Activated CD4-positive, alpha-beta T cell treated with anti-CD3 and anti-CD28 coated beads, Interleukin-2, amount 10 ng/mL, durations not matched to agents 7 days and 5 days (primary cell): Measurements from ENCODE around the gene RASGRP2. TPM values are rescaled to one million over a fixed set of nuclear protein-coding genes. Genes with fewer than 3 reads are reported as not detected.

Experiments
- CTCF ChIA-PET: fragments of 350-600 bp; sonication (Branson Sonifier 250); formaldehyde crosslinking; loops from one replicate; lab custom pipeline; 2021; ENCODE audit warnings: antibody characterized with exemption; lab: Charles Lee
- POLR2A ChIA-PET: fragments of 350-600 bp; sonication (Branson Sonifier 250); formaldehyde crosslinking; loops from one replicate; lab custom pipeline; 2021; ENCODE audit warnings: antibody characterized with exemption; lab: Charles Lee
- DNase-seq: peaks from one replicate; pipeline ENCODE4 v3.0.0-alpha.2; 2020
- H3K27ac Mint-ChIP-seq: one replicate; pipeline ENCODE4 v1.8.0; 2021; ENCODE audit warnings: mild to moderate bottlenecking, moderate library complexity, mixed read lengths
- H3K27me3 Mint-ChIP-seq: one replicate; pipeline ENCODE4 v1.8.0; 2021; ENCODE audit warnings: mixed read lengths
- H3K36me3 Mint-ChIP-seq: one replicate; pipeline ENCODE4 v1.8.0; 2021; ENCODE audit warnings: low read depth, mixed read lengths
- H3K4me1 Mint-ChIP-seq: one replicate; pipeline ENCODE4 v1.8.0; 2021; ENCODE audit warnings: mixed read lengths
- H3K4me3 Mint-ChIP-seq: one replicate; pipeline ENCODE4 v1.8.0; 2021; ENCODE audit warnings: mild to moderate bottlenecking, moderate library complexity, mixed read lengths
- H3K9me3 Mint-ChIP-seq: one replicate; pipeline ENCODE4 v1.8.0; 2021; ENCODE audit warnings: mixed read lengths
- total RNA-seq, 2 experiments: library from RNA; stranded (reverse); gene quantifications; one replicate each; pipeline ENCODE4 v1.2.3, GENCODE V29; 2021

The RASGRP2 gene
- total RNA-seq, 2 experiments from 2014 or later = 293 to 300 TPM

DNA sequence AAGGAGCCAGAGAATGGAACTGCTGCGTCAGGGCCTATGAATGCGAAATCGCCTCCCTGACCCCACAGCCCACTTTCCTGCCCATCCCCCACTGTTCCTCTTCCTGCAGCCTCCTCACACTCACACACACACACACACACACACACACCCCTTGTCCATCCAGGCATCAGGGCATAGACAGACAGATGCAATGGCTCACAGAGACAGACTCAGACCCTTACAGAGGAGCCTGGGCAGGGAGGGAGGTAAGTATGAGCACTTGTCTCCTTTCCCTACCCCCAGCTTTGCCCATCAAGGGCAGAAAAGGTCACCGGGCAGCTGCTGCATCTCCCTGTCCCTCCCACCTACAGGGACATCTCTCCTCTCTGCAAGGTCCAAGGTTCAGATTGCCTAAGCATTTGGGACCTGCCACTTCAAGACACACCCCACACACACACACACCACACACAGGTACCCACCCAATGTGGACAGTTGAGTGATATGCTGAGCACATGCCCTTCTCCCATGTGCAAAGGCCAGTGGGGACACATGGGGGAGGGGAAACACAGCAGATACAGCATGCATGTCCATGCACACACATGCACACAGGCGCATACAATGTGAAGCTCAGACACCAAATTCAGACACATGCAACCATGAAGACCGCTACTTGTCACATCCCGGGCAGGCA, 18.9 kb downstream of the RASGRP2 start:
- H3K9me3 Mint-ChIP-seq = no peaks in the 10 kb centered on the region
- peak overlapping the region; percentile 32 for H3K27ac Mint-ChIP-seq
- ChIA-PET POLR2A (no interaction called here), CTCF (no interaction called here)
- peaks cover 20% of the 10 kb centered on the region for H3K27me3 Mint-ChIP-seq
- H3K4me1 Mint-ChIP-seq = peaks cover 15% of the 10 kb centered on the region
- H3K36me3 Mint-ChIP-seq = peaks cover 21% of the 10 kb centered on the region
- peak overlapping the region; percentile 20 for H3K4me3 Mint-ChIP-seq
- no peak for DNase-seq

DNA sequence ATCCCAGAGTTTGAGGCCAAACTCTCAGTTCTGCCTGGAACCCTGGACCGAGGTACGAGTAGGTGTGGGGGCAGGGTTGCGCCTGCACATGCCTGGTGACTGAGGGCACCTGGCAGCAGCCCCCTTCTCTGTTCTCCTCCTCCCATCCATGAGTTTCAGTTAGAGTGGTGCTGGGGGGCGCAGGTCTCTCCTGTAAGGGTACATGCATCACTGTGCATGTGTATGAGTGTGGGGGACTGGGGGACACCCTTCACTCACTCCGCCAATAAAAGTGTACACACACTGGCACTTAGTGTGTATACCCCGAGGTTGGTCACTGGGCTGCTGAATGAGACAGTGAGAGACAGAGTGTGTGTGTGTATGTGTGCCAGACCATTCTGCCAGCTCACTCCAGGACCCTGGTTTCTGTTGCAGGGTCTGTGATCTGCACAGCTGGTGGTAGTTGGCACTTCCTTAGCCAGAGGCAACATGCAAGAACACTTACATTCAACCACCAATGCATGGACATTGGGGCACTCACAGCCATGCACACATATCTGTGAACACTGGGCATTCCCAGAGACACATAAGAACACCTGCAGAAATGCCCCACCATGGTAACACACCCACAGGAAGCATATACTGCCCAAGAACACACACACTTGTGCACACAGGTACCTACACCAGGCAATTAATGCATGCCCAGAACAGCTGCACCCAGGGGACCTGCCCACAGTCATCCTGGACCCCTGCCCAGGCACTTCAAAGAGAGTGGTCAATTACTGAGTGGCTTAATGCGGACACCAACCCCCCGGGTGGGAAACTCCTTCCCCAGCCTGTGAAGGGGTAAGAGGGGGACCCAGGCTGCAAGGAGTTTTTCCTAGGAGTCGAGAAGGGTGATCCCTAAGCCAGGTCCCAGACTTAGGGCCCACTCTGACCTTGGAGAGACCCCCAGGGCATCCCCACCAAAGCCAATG, 19.8 kb downstream of the RASGRP2 start:
- CTCF ChIA-PET = interaction anchor here (0.6 kb wide), 1 partner anchor 51 kb away, joined by 3 read pairs; no protein-coding TSS in a partner anchor
- H3K27ac Mint-ChIP-seq = peak overlapping the region; percentile 25
- no peak for DNase-seq
- H3K9me3 Mint-ChIP-seq = no peaks in the 10 kb centered on the region
- H3K4me1 Mint-ChIP-seq = peaks cover 15% of the 10 kb centered on the region
- H3K36me3 Mint-ChIP-seq = peaks cover 16% of the 10 kb centered on the region
- peaks cover 28% of the 10 kb centered on the region for H3K27me3 Mint-ChIP-seq
- peak overlapping the region; percentile 58 for H3K4me3 Mint-ChIP-seq
- POLR2A ChIA-PET = no interaction called here

DNA sequence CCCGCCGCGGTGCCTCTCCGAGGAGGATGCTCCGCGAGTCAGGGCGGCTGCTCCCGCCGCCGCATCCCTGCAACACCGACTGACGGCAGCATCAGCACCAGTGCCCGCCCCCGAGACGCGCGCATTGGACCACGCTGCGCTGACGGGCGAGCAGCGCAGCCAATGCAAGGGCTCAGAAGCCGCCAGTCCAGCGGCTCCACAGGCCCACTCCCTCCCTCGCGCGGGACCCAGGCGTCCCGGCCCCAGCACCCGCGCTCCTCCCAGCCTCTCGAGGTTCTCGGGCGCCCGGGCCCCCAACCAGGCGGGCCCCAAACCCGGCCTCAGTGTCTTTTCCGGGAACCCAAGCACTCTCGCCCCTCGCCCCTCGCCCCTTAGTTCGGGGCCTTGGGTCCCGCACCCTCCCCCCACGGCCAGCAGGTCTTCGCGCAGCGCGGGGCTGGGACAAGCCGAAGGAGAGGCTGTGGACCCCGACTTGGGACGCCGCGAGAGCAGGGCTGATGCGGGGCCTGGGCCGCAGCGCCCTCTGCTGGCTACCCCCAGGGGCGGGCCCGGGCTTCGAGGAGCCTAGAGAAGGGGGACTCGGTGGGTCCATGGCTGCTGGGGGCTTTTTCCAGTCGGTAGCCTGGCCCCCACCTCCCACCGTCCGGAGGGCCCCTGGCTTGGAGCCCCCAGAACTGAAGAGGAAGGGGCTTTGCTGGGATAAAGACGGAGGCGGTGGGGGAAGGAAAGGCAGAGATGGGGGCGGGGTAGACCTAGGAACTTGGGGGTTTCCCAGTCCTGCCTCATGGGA, 20.6 kb downstream of the RASGRP2 start, which contains the start of gene NRXN2:
Gene NRXN2 (minus strand): TSS at position 81 of the 790 bp plus-strand sequence. CDS start 9,498 bp downstream, outside the sequence.
- H3K4me1 Mint-ChIP-seq = peaks cover 15% of the 10 kb centered on the region
- H3K27ac Mint-ChIP-seq = peak within 1 kb of the TSS; percentile 25
- peak; percentile 88 for DNase-seq
- peaks cover 30% of the 10 kb centered on the region for H3K27me3 Mint-ChIP-seq
- H3K4me3 Mint-ChIP-seq = peak within 1 kb of the TSS; percentile 58
- H3K9me3 Mint-ChIP-seq = no peaks in the 10 kb centered on the region
- CTCF ChIA-PET = interaction anchor here (0.6 to 1.1 kb wide), 2 partner anchors 52 to 290 kb away, joined by 3 to 4 read pairs; no protein-coding TSS in a partner anchor
- peaks cover 10% of the 10 kb centered on the region for H3K36me3 Mint-ChIP-seq
- POLR2A ChIA-PET = no interaction called here

DNA sequence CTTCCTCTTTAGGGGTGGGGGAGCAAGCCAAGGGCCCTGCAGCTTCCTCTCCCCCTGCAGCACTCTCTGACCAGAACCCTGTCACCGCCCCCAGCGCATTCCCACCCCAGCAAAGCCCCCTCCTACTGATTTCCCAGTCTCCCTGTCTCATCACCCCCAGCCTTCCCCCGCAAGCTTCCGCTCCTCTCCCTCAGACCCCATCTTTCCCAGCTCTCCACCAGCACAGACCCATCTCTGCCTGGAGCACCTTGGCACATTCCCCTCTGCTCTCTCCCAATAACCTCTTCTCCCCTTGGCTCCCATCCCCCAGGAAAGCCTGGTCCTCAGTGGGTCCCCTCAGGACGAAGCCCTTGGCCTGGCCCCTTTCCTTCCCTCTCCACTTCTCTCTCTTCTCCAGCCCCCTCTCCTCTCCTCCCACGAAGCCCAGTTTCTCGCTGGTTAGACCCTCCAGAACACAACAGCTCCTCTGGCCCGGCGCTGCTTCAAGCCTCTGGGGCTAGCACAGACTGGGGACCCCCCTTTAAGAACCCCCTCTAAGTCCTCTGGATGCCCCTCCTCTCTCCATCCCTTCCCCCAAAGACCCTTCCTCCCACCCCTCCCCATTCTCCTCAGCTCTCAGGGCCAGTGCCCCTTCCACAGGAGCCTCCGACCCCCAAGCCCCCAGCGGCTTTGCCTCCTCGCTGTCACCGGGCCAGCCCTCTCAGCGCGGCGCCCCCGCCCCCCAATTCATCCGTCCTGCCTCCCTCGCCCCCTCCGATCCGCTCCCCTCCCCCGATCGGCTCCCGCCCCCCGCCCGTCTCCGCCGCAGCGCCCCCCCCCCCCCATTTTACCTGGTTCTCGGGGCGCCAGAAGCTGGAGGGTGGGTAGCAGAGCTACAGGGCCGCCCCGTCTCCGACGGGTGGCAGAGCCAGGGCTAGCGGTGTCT, 21.5 kb downstream of the RASGRP2 start:
- peaks cover 2% of the 10 kb centered on the region for H3K36me3 Mint-ChIP-seq
- ChIA-PET POLR2A (no interaction called here), CTCF (interaction anchor here (0.6 to 1.3 kb wide), 4 partner anchors 17 to 1136 kb away, joined by 3 to 4 read pairs (median 3); partner anchors contain the start of gene CFL1)
- H3K4me3 Mint-ChIP-seq = no peak overlapping the region
- H3K27me3 Mint-ChIP-seq = peaks cover 38% of the 10 kb centered on the region
- H3K27ac Mint-ChIP-seq = peak overlapping the region; percentile 11
- H3K9me3 Mint-ChIP-seq = no peaks in the 10 kb centered on the region
- H3K4me1 Mint-ChIP-seq = peaks cover 15% of the 10 kb centered on the region
- DNase-seq = no peak

DNA sequence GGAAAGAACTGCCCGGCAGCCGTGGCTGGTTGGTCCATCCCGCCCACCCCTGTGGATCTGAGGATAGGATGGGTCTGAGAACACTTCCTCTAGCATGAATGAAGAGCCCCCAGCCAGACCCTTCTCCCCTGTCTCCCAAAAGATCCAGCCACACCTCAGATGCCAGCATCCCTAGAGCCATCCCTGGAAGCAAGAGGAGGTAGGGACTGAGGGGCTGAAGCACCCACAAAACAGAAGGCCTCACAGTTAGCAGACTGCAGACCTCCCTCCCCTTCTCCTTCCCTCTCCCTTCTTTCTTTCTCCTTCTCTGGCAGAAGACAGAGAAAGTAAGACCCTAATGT, 22.6 kb downstream of the RASGRP2 start:
- no peaks in the 10 kb centered on the region for H3K36me3 Mint-ChIP-seq
- H3K27ac Mint-ChIP-seq = no peak overlapping the region
- CTCF ChIA-PET = interaction anchor here (1.0 to 1.3 kb wide), 2 partner anchors 43 to 272 kb away, joined by 3 read pairs; no protein-coding TSS in a partner anchor
- POLR2A ChIA-PET = no interaction called here
- peaks cover 47% of the 10 kb centered on the region for H3K27me3 Mint-ChIP-seq
- no peaks in the 10 kb centered on the region for H3K9me3 Mint-ChIP-seq
- no peak for DNase-seq
- no peak overlapping the region for H3K4me3 Mint-ChIP-seq
- peaks cover 15% of the 10 kb centered on the region for H3K4me1 Mint-ChIP-seq

DNA sequence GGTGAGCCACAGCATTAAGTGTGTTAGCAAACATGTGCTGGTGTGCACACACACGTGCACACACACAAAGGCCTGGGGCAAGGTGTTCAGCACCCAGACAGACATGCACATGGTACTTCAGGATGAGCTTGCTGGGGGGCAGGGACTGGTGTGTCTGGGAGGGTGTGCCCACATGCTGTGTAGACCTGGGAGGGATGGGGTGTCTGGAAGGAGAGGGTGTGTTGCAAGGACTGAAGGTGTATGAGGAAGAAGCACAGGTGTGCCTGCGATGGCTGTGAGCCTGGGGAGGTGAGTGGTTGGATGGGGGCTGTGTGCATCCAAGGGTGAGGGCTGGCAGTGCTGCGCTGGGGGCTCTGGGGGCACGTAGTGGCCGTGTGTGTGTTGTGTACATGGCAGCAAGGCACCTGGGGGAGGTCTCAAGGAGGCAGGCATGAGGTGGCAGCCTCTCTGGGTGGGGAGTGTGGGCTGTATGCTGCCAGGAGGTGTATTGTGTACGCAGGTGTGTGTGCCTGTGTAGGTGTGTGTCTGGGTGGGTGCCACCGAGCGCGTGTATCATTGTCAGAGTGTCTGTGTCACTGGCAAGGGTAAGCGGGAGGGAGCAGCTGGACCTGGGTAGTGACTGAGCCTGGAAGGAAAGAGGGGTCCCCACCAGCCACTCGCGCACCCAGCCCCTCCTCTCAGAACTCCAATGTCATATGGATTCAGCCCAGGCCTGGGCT, 23.1 kb downstream of the RASGRP2 start:
- H3K9me3 Mint-ChIP-seq = no peaks in the 10 kb centered on the region
- peaks cover 52% of the 10 kb centered on the region for H3K27me3 Mint-ChIP-seq
- no peak for DNase-seq
- peaks cover 15% of the 10 kb centered on the region for H3K4me1 Mint-ChIP-seq
- H3K4me3 Mint-ChIP-seq = no peak overlapping the region
- POLR2A ChIA-PET = no interaction called here
- H3K27ac Mint-ChIP-seq = peak overlapping the region; percentile 28
- CTCF ChIA-PET = interaction anchor here (1.0 to 1.9 kb wide), 3 partner anchors 17 to 73 kb away, joined by 3 to 5 read pairs (median 3); no protein-coding TSS in a partner anchor
- H3K36me3 Mint-ChIP-seq = no peaks in the 10 kb centered on the region

DNA sequence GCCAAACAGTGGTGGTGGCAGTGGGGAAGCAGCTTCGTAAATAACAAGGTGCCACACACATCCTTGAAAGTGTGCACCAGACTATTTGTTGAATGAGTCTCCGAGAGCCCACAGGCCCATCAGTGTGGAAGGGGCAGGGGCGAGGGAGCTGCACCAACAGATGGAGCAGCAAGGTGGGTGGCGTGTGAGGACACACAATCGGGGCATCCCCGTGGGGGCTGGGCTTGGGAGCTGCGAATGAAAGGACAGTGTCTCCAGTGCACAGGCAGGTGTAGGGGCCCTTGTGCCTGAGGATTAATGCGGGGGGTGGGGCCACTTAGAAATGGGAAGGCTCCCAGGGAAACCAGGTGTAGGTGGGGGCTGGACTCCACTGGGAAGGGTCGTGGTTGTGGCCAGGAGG, 23.8 kb downstream of the RASGRP2 start:
- no peak overlapping the region for H3K27ac Mint-ChIP-seq
- H3K4me1 Mint-ChIP-seq = peaks cover 12% of the 10 kb centered on the region
- peaks cover 57% of the 10 kb centered on the region for H3K27me3 Mint-ChIP-seq
- no peaks in the 10 kb centered on the region for H3K9me3 Mint-ChIP-seq
- no peak overlapping the region for H3K4me3 Mint-ChIP-seq
- no peaks in the 10 kb centered on the region for H3K36me3 Mint-ChIP-seq
- DNase-seq = no peak
- POLR2A ChIA-PET = no interaction called here
- CTCF ChIA-PET = interaction anchor here (1.0 to 1.9 kb wide), 3 partner anchors 16 to 72 kb away, joined by 3 to 7 read pairs (median 5); no protein-coding TSS in a partner anchor

DNA sequence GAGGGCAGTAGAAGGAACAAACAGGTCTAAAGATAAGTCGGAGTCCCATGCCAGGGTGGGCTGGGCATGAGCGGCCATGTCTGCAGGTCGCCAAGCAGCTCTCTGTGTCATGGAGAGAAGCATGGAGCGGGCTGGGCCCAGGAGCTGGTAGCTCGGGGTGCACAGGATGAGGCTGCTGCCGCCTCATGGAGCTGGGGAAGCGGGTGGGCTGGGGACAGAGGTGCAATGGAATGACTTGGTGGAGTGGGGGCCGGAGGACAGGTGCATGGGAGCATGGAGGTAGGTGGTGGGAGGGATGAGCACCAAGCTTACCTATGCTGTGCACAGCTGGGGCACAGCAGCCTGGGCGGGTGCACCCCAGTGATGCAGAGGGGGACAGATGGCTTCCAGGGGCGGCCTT, 24.5 kb downstream of the RASGRP2 start:
- Mint-ChIP-seq H3K27me3 (peaks cover 64% of the 10 kb centered on the region), H3K27ac (no peak overlapping the region), H3K9me3 (no peaks in the 10 kb centered on the region), H3K4me3 (no peak overlapping the region), H3K4me1 (peaks cover 10% of the 10 kb centered on the region), H3K36me3 (no peaks in the 10 kb centered on the region)
- POLR2A ChIA-PET = no interaction called here
- CTCF ChIA-PET = interaction anchor here (1.0 to 1.9 kb wide), 3 partner anchors 9 to 30 kb away, joined by 3 to 7 read pairs (median 5); no protein-coding TSS in a partner anchor
- no peak for DNase-seq

DNA sequence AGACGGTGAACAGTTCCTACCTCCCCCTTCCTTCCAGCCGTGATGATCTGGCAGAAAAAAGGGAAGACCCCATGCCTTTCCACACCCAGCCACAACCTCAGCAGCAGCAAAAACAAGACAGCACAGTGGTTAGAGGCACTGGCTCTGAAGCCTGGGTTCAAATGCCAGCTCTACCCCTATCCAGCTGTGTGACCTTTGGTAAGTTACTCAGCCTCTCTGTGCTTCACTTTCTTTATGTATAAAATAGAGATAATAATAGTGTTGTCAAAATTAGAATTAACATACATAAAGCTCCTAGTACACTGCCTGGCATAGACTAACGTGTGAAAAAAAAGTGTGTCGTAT, 25.2 kb downstream of the RASGRP2 start:
- DNase-seq = no peak
- Mint-ChIP-seq H3K27ac (no peak overlapping the region), H3K27me3 (peaks cover 71% of the 10 kb centered on the region), H3K9me3 (no peaks in the 10 kb centered on the region), H3K36me3 (no peaks in the 10 kb centered on the region), H3K4me3 (no peak overlapping the region), H3K4me1 (peaks cover 4% of the 10 kb centered on the region)
- ChIA-PET CTCF (interaction anchor here (1.0 to 1.9 kb wide), 4 partner anchors 9 to 244 kb away, joined by 3 to 7 read pairs (median 4); no protein-coding TSS in a partner anchor), POLR2A (no interaction called here)

DNA sequence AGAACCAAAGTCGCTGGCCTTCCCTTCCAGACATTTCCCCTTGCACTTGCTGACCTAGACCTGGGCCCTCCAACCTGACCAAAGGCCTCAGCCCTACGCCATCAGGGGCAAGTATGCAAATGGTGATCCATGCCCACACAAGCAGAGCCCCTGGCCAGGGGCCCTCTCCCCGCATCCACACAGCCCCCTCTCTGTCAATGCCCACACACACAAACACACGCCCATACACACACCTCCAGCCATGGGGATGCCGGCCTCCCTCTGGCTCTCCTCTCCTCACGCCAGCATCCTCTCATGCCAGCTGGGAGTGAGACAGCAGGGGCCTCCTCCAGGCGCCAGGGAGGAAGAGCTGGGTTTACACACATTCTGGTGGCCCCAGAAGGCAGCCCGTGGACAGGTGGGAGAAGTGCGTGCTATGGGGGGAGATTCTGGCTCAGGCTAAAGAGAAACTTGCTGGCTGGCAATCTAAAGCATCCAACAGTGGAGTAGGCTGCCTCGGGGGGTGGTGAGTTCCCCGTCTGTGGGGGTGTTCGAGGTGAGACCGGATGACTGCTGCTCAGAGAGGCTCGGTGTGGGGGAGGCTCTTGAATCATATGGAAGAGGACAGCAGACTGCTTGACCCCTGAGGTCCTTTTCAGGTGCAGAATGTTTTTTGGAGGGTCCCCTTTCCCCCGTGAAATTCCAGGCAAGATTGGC, 25.7 kb downstream of the RASGRP2 start:
- CTCF ChIA-PET = interaction anchor here (1.0 to 2.0 kb wide), 3 partner anchors 29 to 244 kb away, joined by 3 to 7 read pairs (median 6); no protein-coding TSS in a partner anchor
- Mint-ChIP-seq H3K9me3 (no peaks in the 10 kb centered on the region), H3K27me3 (peaks cover 71% of the 10 kb centered on the region), H3K4me1 (peaks cover 2% of the 10 kb centered on the region), H3K4me3 (no peak overlapping the region), H3K27ac (no peak overlapping the region), H3K36me3 (no peaks in the 10 kb centered on the region)
- no peak for DNase-seq
- POLR2A ChIA-PET = no interaction called here
